Daoy (cell line): Measurements from ENCODE around the gene OR2T27. TPM values are rescaled to one million over a fixed set of nuclear protein-coding genes. Genes with fewer than 3 reads are reported as not detected.
"Not testable (repeated sequence)": the region's sequence is repeated elsewhere in the genome, so short reads cannot be mapped to it uniquely, and the experiment has no call there.

Source experiments
- DNase-seq: peaks from one replicate; pipeline ENCODE4 v3.0.0-alpha.2; 2015; ENCODE audit warnings: low read depth
- total RNA-seq: library from RNA; depleted of rRNA; stranded (reverse); fragments of >200 nt; shearing (Covaris generic); gene quantifications from 2 replicates; pipeline ENCODE4 v1.2.3, GENCODE V29; 2014; rRNA removed

OR2T27 gene
- total RNA-seq, 1 experiment from 2014 or later = not detected

DNA sequence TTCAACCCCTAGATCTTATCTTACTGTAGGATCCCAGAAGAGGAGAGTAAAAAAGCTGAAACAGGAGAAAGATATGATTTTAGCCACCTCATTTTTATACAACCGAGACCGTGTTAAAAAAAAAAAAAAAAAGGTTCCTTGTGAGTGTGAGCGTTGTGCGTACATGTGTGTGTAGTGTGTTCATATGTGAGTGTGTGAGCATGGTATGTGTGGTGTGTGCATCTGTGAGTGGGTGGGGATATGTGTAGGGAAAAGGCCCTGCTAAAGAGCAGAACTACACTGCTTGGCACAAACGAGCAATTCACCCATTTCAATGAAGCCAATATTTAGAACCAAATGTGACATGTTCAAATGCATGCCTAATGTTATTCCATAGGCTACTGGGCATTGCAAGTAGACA, 13.7 kb downstream of the OR2T27 start:
- not testable (repeated sequence) for DNase-seq

DNA sequence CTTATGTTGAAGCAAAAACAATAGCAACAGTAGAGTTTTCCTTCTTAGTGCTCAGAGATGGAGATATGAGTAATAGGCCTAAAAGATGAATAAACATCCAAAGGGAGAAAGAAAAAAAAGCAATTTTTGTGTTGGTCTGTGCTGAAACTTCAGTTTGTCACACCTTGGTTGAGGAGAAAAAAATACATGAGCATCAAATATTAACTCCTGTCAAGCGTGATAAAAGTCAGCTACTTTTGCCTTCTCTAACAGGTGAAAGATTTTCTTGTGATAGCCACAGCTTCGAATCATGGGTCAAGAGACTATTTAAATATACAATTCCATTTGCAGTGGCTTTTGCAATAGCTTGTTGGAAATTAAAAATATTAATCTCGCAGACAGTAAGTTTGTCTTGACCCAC, 14.4 kb downstream of the OR2T27 start:
- DNase-seq = not testable (repeated sequence)

DNA sequence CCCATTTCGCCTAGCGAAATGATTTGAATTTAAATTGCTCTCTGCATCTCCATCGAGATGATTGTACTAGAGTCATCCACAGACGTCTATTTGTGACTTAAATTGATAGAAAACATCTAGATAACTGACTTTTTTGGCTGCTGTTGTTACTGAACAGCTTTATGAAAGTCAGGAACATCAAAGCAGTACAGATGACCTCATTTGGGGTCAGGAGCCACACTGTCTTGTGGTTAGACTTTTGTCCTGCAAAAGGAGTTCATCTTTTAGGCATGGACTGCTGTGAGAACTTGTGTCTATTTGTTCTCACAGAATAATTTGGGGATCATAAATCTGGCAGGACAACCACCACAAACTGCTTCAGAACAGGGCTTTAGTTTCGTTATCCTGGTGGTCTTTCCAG, 15.7 kb downstream of the OR2T27 start:
- DNase-seq = not testable (repeated sequence)

DNA sequence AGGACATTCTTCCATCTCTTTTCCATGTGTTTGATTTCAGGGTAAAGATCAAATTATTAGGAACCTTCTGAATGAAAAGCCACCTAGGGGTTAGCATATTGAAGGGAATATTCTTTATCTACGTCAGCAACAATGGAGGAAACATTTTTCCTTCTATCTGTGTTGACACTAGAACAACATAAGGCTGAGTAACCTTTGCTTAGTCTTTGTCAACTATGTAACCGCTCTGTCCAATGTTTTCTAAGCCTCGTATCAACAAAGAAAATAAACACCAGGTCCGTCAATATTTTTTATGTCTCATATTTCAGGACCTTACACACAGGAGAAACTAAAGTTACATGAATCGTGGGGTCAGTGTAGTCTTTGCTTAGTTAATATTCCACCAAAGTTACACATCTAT, 18.7 kb downstream of the OR2T27 start:
- not testable (repeated sequence) for DNase-seq

DNA sequence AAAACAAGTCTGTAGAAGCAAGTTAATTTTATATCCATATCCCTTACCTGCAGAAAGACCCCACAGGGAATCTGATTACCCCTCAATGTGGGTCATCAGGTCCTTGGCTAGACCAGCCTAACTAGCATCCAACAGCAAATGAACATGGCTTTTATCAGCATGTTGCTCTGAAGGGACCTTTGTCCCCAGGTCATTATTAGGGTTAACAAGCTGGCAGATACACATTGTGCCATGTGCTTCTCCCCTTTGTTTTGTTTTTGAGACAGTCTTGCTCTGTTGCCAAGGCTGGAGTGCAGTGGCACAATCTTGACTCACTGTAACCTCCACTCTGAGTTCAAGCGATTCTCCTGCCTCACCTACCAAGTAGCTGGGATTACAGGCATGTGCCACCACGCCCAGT, 20.3 kb downstream of the OR2T27 start, which contains the start of gene OR2T11:
Gene OR2T11 (minus strand): TSS at position 101 of the 400 bp plus-strand sequence. CDS start 7,963 bp downstream, outside the sequence.
- not testable (repeated sequence) for DNase-seq

DNA sequence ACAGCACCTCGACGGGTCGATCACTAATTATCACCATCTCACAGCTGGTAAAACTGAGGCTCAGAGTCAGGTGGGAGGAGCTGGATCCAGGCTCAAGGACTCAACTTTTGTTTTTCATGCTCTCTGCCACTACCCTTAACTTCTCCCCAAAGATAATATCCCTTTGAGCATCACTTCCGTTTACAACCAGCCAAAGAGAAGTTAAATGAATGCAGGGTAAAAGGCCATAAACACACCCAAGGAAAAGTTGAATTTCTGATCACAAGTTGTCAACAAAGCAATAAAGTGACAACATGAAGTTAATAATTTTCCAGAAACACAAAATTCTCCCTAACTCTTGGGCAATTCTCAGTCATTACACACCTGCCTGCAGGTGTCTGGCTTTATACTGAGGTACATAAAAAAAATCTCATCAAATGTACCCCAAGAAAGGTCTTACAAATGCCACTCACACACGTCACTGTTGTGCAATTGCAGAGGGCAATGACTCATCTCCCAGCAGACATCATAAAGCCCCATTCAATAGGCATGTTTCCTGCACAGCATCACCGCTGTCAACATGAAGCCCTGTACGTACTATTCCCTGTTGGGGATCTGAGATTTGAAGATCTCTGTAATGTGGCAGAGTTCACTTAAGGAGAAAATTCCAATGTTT, 23.8 kb downstream of the OR2T27 start:
- peak; percentile 44 for DNase-seq

DNA sequence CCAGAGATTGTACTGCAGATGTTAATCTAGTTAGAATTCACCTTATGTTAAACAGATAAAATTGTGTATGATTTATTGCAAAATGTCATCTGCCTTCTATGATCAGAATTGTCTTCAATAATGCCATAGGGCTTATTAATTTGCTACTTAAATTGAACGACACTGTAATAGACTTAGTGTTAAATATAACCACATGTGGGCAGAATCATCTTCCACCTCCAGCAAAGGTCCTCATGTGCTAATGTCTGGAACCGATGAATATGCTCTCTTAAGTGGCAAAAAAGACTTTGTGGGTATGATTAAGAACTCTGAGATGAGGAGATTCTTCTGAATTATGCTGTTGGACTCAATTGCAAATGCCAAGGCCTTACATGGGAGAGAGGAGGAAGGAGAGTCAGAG, 24.8 kb downstream of the OR2T27 start:
- DNase-seq = no peak

DNA sequence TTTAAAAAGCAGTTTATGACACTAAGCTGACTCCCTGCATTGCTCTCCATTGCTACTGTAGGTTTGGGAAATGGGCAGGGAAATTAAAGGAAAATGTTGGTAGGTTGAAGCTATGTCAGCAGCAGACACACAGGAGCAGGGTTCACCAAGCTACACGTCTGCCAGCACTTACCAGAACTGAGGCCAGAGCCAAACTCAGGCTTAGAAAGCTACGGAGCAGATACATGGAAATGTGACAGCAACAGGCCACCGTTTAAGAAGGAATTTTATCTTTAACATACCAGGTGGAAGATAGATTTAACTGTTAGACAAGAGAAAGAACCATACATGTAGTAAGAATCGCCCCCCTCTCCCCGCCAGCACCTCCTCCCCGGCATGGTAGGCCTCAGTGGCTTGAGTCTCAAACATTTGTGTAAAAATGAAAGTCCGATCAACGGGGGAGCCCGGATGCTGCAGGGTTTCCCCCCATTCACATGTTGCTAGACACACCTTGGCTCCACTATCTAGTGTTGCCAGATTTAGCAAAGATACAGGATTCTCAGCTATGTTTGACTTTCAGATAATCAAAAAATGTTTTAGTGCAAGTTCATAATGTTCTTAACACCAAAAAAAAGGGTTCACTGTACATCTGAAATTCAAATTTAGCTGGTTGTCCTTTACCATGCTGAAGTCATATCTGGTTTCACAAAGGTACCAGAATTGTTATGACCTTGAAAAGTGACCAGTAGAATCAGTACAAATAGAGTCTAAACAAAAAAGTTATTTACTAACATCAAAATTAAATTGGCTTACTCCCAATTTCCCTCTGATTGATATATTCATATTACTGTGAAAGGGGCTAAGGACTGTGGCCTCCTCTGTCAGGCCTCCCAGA, 27.1 kb downstream of the OR2T27 start:
- no peak for DNase-seq

DNA sequence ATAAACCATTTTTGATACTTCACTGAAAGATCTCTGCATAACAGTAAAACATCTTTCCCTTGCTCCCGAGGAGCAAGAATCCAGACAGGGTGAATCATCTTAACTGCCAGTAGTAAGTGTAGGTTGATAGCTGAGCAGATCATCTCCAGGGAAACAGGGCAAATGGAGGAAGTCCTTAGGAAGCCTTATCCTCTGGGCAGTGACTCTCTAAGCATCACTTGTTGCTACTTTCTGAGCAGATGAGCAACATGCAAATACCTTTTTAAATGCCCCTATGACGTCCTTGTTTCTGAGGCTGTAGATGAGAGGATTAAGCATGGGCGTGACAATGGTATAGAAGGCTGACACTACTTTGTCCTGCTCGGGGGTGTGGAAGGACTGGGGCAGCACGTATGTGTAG, 29.4 kb downstream of the OR2T27 start:
- no peak for DNase-seq

DNA sequence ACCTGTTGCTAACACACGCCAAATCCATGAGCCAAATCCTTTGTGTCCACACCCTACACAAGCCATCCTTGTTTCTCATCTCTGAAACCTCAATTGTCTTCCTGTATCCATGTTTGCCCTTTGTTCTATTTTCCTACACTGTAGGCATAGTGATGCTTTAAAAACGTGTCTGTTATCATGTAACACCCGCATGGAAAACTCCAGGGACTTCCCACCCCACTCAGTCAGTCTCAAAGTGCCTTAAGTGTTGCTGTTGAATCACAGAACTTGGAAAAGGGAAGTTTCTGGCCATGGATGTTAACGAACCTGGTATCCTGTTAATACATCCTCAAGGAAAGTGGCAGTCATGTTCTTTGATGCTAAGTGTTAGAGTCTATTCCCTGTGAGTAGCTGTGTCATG, 30.2 kb downstream of the OR2T27 start:
- DNase-seq = no peak

DNA sequence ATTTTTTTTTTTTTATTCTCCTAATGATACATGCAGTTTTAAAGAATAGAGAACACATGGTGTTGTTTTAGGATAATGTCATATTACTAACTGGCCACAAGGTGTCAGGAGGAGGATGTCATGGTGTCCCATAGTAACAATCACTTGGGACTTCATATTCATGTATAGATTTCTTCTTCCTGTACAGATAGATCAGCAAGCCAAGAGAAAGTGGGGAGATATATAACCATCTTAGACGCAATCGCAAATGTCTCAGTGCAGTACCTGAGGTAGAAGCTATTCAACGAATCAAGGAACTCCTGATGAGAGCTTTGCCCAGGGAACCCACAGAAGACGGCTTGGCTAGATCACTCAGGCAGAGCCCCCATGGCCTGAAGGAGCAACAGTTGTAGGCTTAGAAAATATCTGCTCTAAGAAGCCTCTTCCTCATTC, 32.7 kb downstream of the OR2T27 start:
- peak; percentile 46 for DNase-seq

DNA sequence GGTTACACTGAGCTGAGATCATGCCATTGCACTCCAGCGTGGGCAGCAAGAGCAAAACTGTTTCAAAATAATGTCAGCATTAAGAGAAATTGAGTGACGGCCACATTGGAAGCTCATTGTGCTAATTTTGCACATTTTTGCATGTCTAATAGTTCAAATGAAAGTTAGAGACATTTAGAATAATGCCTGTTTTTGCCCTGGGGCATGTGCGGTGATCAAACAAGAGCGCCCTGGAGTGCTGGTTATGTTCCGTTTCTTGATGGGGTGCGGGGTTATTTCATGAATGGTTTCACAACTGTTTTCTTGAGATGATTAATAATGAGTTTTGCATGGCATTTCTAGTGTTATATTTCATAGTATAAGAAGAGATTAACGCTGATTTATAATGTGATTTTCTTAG, 33.6 kb downstream of the OR2T27 start:
- no peak for DNase-seq

DNA sequence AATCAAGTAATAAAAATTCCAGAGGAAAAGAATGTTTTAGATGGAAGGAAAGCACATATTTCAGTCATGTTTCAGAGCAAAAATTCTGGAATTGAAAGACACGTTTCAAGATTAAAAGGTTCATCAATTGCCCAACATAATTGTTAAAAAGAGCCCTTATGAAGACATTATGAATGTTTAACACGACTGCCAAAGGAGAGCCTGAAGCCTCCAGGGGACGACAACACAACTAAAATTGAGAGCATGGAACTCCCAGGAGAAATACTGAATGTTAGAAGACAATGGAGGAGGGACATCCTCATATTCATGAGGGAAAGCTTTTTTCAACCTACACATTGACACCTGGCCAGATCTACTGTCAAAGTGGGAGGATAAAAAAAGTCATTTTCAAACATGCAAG, 36.5 kb downstream of the OR2T27 start:
- peak; percentile 46 for DNase-seq

DNA sequence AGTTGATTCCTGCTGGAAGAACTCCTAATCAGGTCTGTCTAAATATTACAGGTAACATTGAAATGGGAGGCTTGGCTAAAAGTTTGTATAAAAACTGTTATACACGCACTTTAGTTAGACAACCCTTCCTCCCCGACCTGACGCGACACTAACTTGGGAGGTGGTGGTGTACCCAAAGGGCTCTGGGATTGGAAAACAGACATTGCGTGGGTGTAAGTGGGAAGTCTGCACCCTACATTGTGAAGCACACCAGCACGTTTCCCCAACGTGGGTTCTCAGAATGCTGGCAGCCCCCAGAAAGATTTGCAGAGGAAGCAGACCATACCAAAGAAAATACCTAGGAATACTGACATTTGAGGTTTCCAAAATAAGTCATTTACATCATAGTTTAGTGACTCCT, 37.2 kb downstream of the OR2T27 start:
- no peak for DNase-seq

DNA sequence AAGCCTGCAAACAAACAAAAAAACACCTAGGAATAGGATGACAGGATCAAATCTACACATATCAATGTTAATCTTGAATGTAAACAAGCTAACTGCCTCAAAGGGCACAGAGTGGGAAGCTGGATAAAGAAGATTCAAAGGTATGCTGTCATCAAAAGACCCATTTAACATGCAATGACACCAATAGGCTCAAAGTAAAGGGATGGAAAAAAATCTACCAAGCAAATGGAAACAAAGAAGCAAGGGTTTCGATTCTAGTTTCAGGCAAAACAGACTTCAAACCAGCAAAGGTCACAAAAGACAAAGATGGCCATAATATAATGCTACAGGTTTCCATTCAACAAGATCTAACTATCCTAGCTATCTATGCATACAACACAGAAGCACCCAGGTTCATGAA, 41.6 kb downstream of the OR2T27 start:
- no peak for DNase-seq

DNA sequence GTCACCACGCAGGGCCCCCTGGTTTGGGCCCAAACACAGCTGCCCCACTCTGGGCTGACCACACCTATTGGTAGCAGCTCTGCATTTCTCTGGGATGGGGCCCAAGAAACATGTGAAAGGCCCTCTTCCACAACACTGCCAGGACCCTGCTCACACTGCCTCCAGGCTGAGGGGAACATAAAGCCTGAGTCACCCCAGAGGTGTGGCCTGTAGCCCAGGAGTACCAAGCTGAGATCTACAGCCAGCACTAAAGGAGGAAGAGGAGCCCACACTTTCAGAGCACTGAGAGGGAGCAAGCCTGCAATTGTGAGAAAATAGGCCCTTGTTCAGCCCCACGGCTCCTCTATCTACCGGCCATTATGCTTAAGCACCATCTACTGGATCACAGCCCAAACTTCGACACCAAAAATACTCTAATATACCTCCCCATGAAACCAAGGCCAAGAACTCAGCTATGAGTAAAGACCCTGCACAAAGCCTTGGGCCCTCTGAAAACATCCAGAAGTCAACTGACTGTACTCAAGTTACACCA, 43.4 kb downstream of the OR2T27 start:
- peak; percentile 40 for DNase-seq

DNA sequence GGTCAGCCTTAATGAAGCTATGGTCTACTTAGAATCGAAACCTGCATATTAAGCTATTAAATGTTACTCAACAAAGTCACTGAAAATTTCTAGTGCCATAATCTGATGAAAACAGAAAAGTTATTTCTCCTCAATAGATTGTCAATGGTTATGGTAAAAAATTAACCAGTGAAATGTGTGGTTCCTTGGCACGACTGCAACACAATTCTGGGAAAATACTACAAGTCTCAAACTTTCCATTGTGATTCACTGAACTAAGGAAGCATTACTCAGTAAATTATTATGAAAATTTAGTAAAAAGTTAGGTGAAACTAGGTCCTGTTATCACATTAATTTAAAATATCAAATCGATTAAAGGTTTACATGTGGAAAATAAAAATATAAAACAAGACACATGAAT, 45.0 kb downstream of the OR2T27 start:
- no peak for DNase-seq

Other genes starting within 250 kb of the OR2T27 start
- not detected in 2 replicates for gene OR2T2, start 209.9 kb downstream of the OR2T27 start, total RNA-seq
- not detected in 2 replicates for gene OR2T3, start 182.2 kb downstream of the OR2T27 start, total RNA-seq
- not detected in 2 replicates for gene OR2T5, start 166.9 kb downstream of the OR2T27 start, total RNA-seq
- gene OR2G6, start 147.5 kb downstream of the OR2T27 start, total RNA-seq = not detected in 2 replicates
- not detected in 2 replicates for gene OR2T29, start 92.8 kb downstream of the OR2T27 start, total RNA-seq
- gene OR2T34, start 80.8 kb downstream of the OR2T27 start, total RNA-seq = not detected in 2 replicates
- gene OR2T10, start 57.8 kb downstream of the OR2T27 start, total RNA-seq = not detected in 2 replicates
- gene OR2T11, start 20.4 kb downstream of the OR2T27 start, total RNA-seq = not detected in 2 replicates
- not detected in 2 replicates for gene OR2T35, start 10.2 kb downstream of the OR2T27 start, total RNA-seq
- not detected in 2 replicates for gene OR14I1, start 47.2 kb upstream of the OR2T27 start, total RNA-seq
- 0.51 and 1.1 TPM in 2 replicates for gene LYPD8, start 100.2 kb upstream of the OR2T27 start, total RNA-seq
- 16.7 and 23.8 TPM in 2 replicates for gene SH3BP5L, start 170.4 kb upstream of the OR2T27 start, total RNA-seq
- gene ZNF672, start 182.7 kb upstream of the OR2T27 start, total RNA-seq = 19.9 and 20.2 TPM in 2 replicates
- gene ZNF692, start 203.6 kb upstream of the OR2T27 start, total RNA-seq = 22.1 and 46.6 TPM in 2 replicates